ENCODE measurements around the gene TUBG2.

GRCh38 chr17:42642336-42642735, 16.7 kb upstream of the TUBG2 start:
- TF ChIP-seq CTCF (conservative IDR thresholded peaks at IDR 0.05; ENCODE audit: low read length), result no peak
- TF ChIP-seq EZH2phosphoT487 (IDR thresholded peaks at IDR 0.05; ENCODE audit: borderline replicate concordance, low read depth, low read length), result no peak

Measured in OCI-LY7 (cell line).